Measurements from ENCODE around the gene CD93. TPM values are rescaled to one million over a fixed set of nuclear protein-coding genes. Genes with fewer than 3 reads are reported as not detected.

The CD93 gene
- total and polyA plus RNA-seq, 2 of the 8 experiments (the other 6 are each of a cell fraction or from before 2014, with no cell fraction given): under 0.01 to 0.07 TPM

GRCh38 chr20:23119456-23120216, 33.5 kb upstream of the CD93 start:
- H3K4ac ChIP-seq (replicated peaks; ENCODE audit: insufficient read length, low read depth, low read length): no peak overlapping the region
- POLR2A ChIA-PET (ENCODE audit: partially characterized antibody): no interaction called here
- H2BK120ac ChIP-seq (replicated peaks; ENCODE audit: low read depth, low read length): no peak overlapping the region
- no peak overlapping the region for H2BK5ac ChIP-seq (ENCODE audit: low read depth, low read length)
- no peak overlapping the region for H4K8ac ChIP-seq (ENCODE audit: extremely low read depth, insufficient read depth, low read length)
- H3K27ac ChIP-seq (ENCODE audit: low read depth, low read length): no peak overlapping the region
- no peak overlapping the region for H3K18ac ChIP-seq (ENCODE audit: extremely low read depth, low read length)
- H3K14ac ChIP-seq (ENCODE audit: insufficient read length): no peak overlapping the region
- no peaks in the 10 kb centered on the region for H3K27me3 ChIP-seq (replicated peaks in 1 of 4; ENCODE audit: control insufficient read depth in 3 of 4, extremely low read depth in 1 of 4, insufficient read depth in 3 of 4, low read length in 3 of 4)
- H3K36me3 ChIP-seq (ENCODE audit: control insufficient read depth in 2 of 4, insufficient read depth in 4 of 4, low read length in 3 of 4): no peaks in the 10 kb centered on the region
- no peak overlapping the region for H3K23ac ChIP-seq (ENCODE audit: insufficient read length)
- no peak overlapping the region for H4K5ac ChIP-seq (ENCODE audit: insufficient read length, low read depth, low read length)
- no peak overlapping the region for H2AFZ ChIP-seq (ENCODE audit: low read length)
- CTCF ChIA-PET (ENCODE audit: partially characterized antibody): interaction anchor here (1.1 to 2.4 kb wide), 2 partner anchors 13 to 20 kb away, joined by 3 to 5 read pairs; no protein-coding TSS in a partner anchor
- no peak overlapping the region for H2AK5ac ChIP-seq (ENCODE audit: low read depth, low read length)
- H4K91ac ChIP-seq (replicated peaks; ENCODE audit: insufficient read length, low read length): no peak overlapping the region
- H3K56ac ChIP-seq (replicated peaks; ENCODE audit: insufficient read length, low read depth, low read length): no peak overlapping the region
- no peaks in the 10 kb centered on the region for H3K79me1 ChIP-seq (ENCODE audit: low read depth, low read length)
- no peak overlapping the region for H2BK20ac ChIP-seq (ENCODE audit: low read length)
- no peak overlapping the region for H3K4me2 ChIP-seq (ENCODE audit: insufficient read depth in 1 of 2, low read depth in 2 of 2, low read length in 2 of 2)
- no peak overlapping the region for H3K9ac ChIP-seq (replicated peaks in 1 of 4; ENCODE audit: extremely low read depth in 1 of 4, low read depth in 3 of 4, low read length in 3 of 4)
- no peaks in the 10 kb centered on the region; a peak in 1 of 7 replicates for H3K4me1 ChIP-seq (replicated peaks in 1 of 4; ENCODE audit: control insufficient read depth in 3 of 4, insufficient read depth in 4 of 4, low read length in 3 of 4)
- no peak overlapping the region for H2BK15ac ChIP-seq (ENCODE audit: low read length)
- DNase-seq (ENCODE audit: low read depth in 1 of 2, low spot score in 2 of 2) (no peak), FAIRE-seq (no peak)
- no peak overlapping the region for H3K4me3 ChIP-seq (ENCODE audit: extremely low read depth in 1 of 4, insufficient read depth in 2 of 4, low read depth in 3 of 4, low read length in 4 of 4)
- no peaks in the 10 kb centered on the region for H3K79me2 ChIP-seq (ENCODE audit: control insufficient read depth in 1 of 2, insufficient read depth in 2 of 2, low read length in 2 of 2)
- H4K20me1 ChIP-seq (replicated peaks in 1 of 2; ENCODE audit: control insufficient read depth in 1 of 2, insufficient read depth in 2 of 2, low read length in 2 of 2): no peaks in the 10 kb centered on the region
- WGBS, 2 experiments (ENCODE audit: extremely low coverage in 1 of 2, insufficient coverage in 1 of 2, insufficient read length in 1 of 2, insufficient replicate concordance in 2 of 2, low coverage in 1 of 2, low lambda C conversion rate in 2 of 2, missing lambda C conversion rate in 1 of 2): 93% methylated on average over 15 of the region's 15 CpGs; no CpG with 5 or more reads in 1 of the 2 experiments
- 0 out of 2 replicates have a peak overlapping the region, but pooled peaks have one; percentile 17 for H2BK12ac ChIP-seq (ENCODE audit: low read depth, low read length)
- no peaks in the 10 kb centered on the region; the same call in 1 of the 2 replicates for H3K23me2 ChIP-seq (ENCODE audit: low read depth, low read length)
- no peak for TF ChIP-seq RBBP5 (IDR thresholded peaks at IDR 0.05; ENCODE audit: borderline replicate concordance, low read depth, low read length)
- TF ChIP-seq SP2 (IDR thresholded peaks at IDR 0.05; ENCODE audit: low read length): no peak
- no peak for TF ChIP-seq TCF12 (IDR thresholded peaks at IDR 0.05; ENCODE audit: low read depth, low read length)
- TF ChIP-seq CBX8 (IDR thresholded peaks at IDR 0.05; ENCODE audit: borderline replicate concordance, low read depth, low read length): no peak
- no peak for TF ChIP-seq ZNF274 (IDR thresholded peaks at IDR 0.05; ENCODE audit: borderline replicate concordance, extremely low read depth, low read length)
- TF ChIP-seq, protein P1, sequence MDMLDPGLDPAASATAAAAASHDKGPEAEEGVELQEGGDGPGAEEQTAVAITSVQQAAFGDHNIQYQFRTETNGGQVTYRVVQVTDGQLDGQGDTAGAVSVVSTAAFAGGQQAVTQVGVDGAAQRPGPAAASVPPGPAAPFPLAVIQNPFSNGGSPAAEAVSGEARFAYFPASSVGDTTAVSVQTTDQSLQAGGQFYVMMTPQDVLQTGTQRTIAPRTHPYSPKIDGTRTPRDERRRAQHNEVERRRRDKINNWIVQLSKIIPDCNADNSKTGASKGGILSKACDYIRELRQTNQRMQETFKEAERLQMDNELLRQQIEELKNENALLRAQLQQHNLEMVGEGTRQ (IDR thresholded peaks at IDR 0.05; ENCODE audit: low read length): no peak
- no peak for TF ChIP-seq GABPA (IDR thresholded peaks at IDR 0.05; ENCODE audit: borderline replicate concordance, insufficient read depth, low read length)
- no peak for TF ChIP-seq CHD1 (IDR thresholded peaks at IDR 0.05; ENCODE audit: low read depth, low read length)
- no peak for TF ChIP-seq CREB1 (IDR thresholded peaks at IDR 0.05)
- no peaks in the 10 kb centered on the region for H3K9me3 ChIP-seq (ENCODE audit: insufficient read depth in 2 of 2, low read depth in 1 of 2, low read length in 1 of 2)

Measured in H1 (cell line).